ENCODE results near the gene NME7. TPM values are rescaled to one million over a fixed set of nuclear protein-coding genes. Genes with fewer than 3 reads are reported as not detected.

NME7 gene
- total RNA-seq, 1 experiment from 2014 or later = 13.2 TPM

- no CpG with 5 or more reads among the region's 2 CpGs for WGBS (ENCODE audit: extremely low coverage, insufficient read length, low lambda C conversion rate)
- Histone ChIP-seq H3K4ac (ENCODE audit: low read depth, low read length) (no peak overlapping the region), H2AFZ (ENCODE audit: low read length) (no peak overlapping the region), H3K27ac (ENCODE audit: insufficient read length, low read depth, low read length) (no peak overlapping the region), H2BK5ac (ENCODE audit: insufficient read length, low read length) (no peak overlapping the region), H2BK12ac (ENCODE audit: insufficient read length, low read depth, low read length) (no peak overlapping the region), H4K5ac (ENCODE audit: insufficient read length, low read depth, low read length) (no peak overlapping the region), H3K27me3 (ENCODE audit: insufficient read depth, low read length) (no peaks in the 10 kb centered on the region), H3K14ac (ENCODE audit: insufficient read depth, low read length) (no peak overlapping the region), H2BK20ac (ENCODE audit: low read depth, low read length, poor library complexity, severe bottlenecking) (no peak overlapping the region), H4K20me1 (ENCODE audit: control insufficient read depth, insufficient read depth, insufficient read length) (no peaks in the 10 kb centered on the region), H2BK15ac (ENCODE audit: low read depth, low read length) (no peak overlapping the region), H3T11ph (ENCODE audit: low read length) (no peak overlapping the region), H3K23me2 (ENCODE audit: insufficient read length, low read depth, low read length, poor library complexity, severe bottlenecking) (no peaks in the 10 kb centered on the region), H3K56ac (ENCODE audit: insufficient read length, low read depth, low read length) (no peak overlapping the region), H3K18ac (ENCODE audit: insufficient read length, low read depth, low read length) (no peak overlapping the region), H3K23ac (ENCODE audit: insufficient read length, low read depth, low read length) (no peak overlapping the region), H3K9ac (ENCODE audit: extremely low read depth, insufficient read length, low read length) (no peak overlapping the region), H3K4me2 (ENCODE audit: insufficient read depth, insufficient read length, low read length) (no peak overlapping the region), H2AK5ac (ENCODE audit: insufficient read length, low read length) (no peak overlapping the region), H3K79me2 (ENCODE audit: insufficient read depth, low read length) (no peaks in the 10 kb centered on the region), H4K91ac (ENCODE audit: insufficient read length, low read depth, low read length) (no peak overlapping the region), H3K79me1 (ENCODE audit: insufficient read depth, low read depth, low read length, poor library complexity, severe bottlenecking) (no peaks in the 10 kb centered on the region), H4K8ac (replicated peaks; ENCODE audit: insufficient read length, low read depth, low read length) (no peak overlapping the region), H3K9me3 (ENCODE audit: control insufficient read depth, low read depth, low read length) (no peaks in the 10 kb centered on the region), H2BK120ac (ENCODE audit: low read depth, low read length, poor library complexity, severe bottlenecking) (no peak overlapping the region), H3K4me1 (ENCODE audit: insufficient read depth, low read length) (no peaks in the 10 kb centered on the region)
- Mint-ChIP-seq H3K9me3 (peaks cover 0 to 2% of the 10 kb centered on the region in 2 experiments; a peak in 2 of 5 replicates), H3K4me3 (no peak overlapping the region), H3K27me3 (ENCODE audit: low read depth) (no peaks in the 10 kb centered on the region), H3K27ac (peak overlapping the region in 1 of 3 experiments; percentile 88; a peak in 2 of 7 replicates), H3K36me3 (ENCODE audit: insufficient read depth in 1 of 3, low read depth in 3 of 3) (peaks cover 0 to 5% (median 2%) of the 10 kb centered on the region in 3 experiments; a peak in 1 of 7 replicates), H3K4me1 (peaks cover 0 to 4% of the 10 kb centered on the region in 2 experiments; a peak in 2 of 4 replicates)
- no peak for DNase-seq
- peak; percentile 37; the same call in 2 of the 3 replicates for TF ChIP-seq CTCF (conservative IDR thresholded peaks at IDR 0.05)
Measured at GRCh38 chr1:169271098-169271497, 96.5 kb downstream of the NME7 start.

All from H9 (cell line).